ENCODE measurements around the gene PRR33. TPM values are rescaled to one million over a fixed set of nuclear protein-coding genes. Genes with fewer than 3 reads are reported as not detected.

PRR33 gene
- total and polyA plus RNA-seq, 5 experiments from 2014 or later, result 0.06 to 0.15 (median 0.08) TPM; not detected in 2

- no peak overlapping the region for H3K27ac Mint-ChIP-seq
These were observed 34.7 kb upstream of the PRR33 start for GRCh38 chr11:1926156-1927025.

DNA sequence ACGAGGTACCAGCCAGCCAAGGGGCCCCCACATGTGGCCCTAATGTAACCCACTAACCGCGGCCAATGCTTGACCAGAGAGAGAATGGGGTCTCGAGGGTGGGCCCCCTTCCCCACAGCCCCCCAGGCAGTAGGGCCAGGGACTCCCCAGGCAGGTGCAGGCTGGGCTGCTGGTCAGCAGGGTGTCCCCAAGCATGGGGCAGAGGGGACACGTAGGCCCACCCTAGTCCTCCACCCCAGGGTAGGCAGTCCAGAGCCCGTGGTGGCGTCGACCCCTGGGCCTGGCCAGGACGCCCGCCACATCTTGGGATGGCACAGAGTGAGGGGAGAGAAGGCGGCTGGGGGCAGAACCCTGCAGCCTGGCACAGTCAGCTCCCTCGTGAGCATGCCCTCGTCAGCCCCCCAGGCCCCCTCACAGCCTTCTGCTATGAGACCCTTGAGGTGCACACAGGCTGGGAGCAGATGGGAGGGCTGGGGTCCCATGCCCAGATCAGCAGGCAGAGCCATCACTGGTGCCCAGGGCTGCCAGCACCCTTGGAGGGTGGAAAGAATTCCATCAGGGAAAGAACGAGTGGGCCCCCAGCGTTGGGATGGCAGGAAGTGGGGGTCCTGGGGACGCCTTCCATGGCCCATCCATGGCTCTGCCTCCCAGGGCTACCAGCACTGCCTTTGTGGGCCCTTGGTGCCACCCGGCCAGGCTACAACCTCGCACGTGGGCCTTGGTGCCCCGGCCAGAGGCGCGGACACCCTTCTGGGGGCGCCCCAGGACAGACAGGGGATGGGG, 33.9 kb upstream of the PRR33 start:
- Mint-ChIP-seq H3K4me3 (no peak overlapping the region), H3K27me3 (peaks cover 0 to 12% (median 8%) of the 10 kb centered on the region in 5 donors), H3K9me3 (no peaks in the 10 kb centered on the region), H3K36me3 (no peaks in the 10 kb centered on the region), H3K27ac (no peak overlapping the region), H3K4me1 (peaks cover 5 to 34% (median 20%) of the 10 kb centered on the region in 4 donors)
- POLR2A ChIA-PET, result interaction anchor here (9.4 kb wide), 1 partner anchor 35 kb away, joined by 109 read pairs; the partner anchor contains the start of gene PRR33
- DNase-seq (peak in 1 of 10 donors; percentile 43), ATAC-seq (no peak)

More at GRCh38 chr11:1926156-1927025, 34.7 kb upstream of the PRR33 start:
- H3K27me3 Mint-ChIP-seq, result peaks cover 0 to 12% (median 8%) of the 10 kb centered on the region in 5 donors
- POLR2A ChIA-PET, result no interaction called here
- no peaks in the 10 kb centered on the region for H3K36me3 Mint-ChIP-seq
- DNase-seq, result peak in 1 of 10 donors; percentile 40
- H3K9me3 Mint-ChIP-seq, result no peaks in the 10 kb centered on the region
- no peak for ATAC-seq
- H3K4me1 Mint-ChIP-seq, result peaks cover 7 to 35% (median 20%) of the 10 kb centered on the region in 4 donors
- no peak overlapping the region for H3K4me3 Mint-ChIP-seq

DNA sequence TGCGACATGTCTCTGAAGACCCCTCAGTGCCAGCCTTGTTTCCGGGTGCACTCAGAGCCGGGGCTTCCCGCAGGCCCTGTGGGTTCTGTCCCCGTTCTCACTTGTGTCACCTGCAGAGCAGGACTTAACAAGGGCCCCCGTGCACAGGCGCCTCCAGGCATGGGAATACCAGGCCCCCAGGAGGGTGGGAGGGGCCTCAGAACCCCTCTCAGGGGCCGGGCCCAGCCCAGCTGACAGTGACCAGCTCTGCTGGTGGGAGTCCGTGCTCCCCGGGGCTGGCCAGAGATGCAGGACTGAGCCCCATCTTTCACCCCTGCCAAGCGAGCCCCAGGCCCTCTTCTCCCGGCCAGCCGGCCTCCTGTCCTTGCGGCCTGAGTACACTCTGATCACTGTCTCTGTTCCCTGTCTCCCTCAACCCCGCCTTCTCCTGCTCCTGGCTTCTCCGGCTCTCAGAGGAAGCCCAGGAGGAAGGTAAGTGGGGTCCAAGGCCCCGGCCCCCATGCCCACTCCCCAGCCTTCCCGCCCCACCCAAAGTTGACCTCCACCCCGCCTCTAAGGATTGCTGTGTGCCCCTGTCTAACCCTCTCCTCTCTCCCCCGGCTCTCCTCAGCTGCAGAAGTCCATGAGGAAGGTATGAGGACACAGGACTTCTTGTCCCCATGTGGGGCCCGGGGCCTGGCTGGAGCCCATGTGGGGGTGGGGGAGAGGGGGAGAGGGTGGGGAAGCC, 33.1 kb upstream of the PRR33 start:
- Mint-ChIP-seq H3K36me3 (no peaks in the 10 kb centered on the region), H3K4me1 (peaks cover 3 to 27% (median 16%) of the 10 kb centered on the region in 4 donors), H3K27me3 (peaks cover 0 to 12% (median 8%) of the 10 kb centered on the region in 5 donors), H3K27ac (no peak overlapping the region), H3K9me3 (no peaks in the 10 kb centered on the region), H3K4me3 (no peak overlapping the region)
- ATAC-seq (no peak), DNase-seq (peak in 1 of 10 donors; percentile 60)
- POLR2A ChIA-PET, result interaction anchor here (9.4 kb wide), 1 partner anchor 34 kb away, joined by 109 read pairs; the partner anchor contains the start of gene PRR33

GRCh38 chr11:1924181-1924580, 32.5 kb upstream of the PRR33 start:
- DNase-seq (peak in 1 of 10 donors; percentile 50), ATAC-seq (no peak)
- Mint-ChIP-seq H3K36me3 (no peaks in the 10 kb centered on the region), H3K27ac (peak overlapping the region in 3 of 10 donors; percentile 7 to 79 (median 58)), H3K9me3 (no peaks in the 10 kb centered on the region), H3K4me3 (no peak overlapping the region), H3K4me1 (peaks cover 3 to 22% (median 16%) of the 10 kb centered on the region in 4 donors), H3K27me3 (peaks cover 0 to 12% (median 8%) of the 10 kb centered on the region in 5 donors)
- POLR2A ChIA-PET, result interaction anchor here (9.4 kb wide), 1 partner anchor 34 kb away, joined by 109 read pairs; the partner anchor contains the start of gene PRR33

- no peak overlapping the region for H3K4me3 Mint-ChIP-seq
- H3K9me3 Mint-ChIP-seq, result no peaks in the 10 kb centered on the region
- POLR2A ChIA-PET, result interaction anchor here (0.7 to 9.4 kb wide), 3 partner anchors 12 to 33 kb away, joined by 3 to 109 read pairs (median 3); partner anchors contain the start of gene PRR33
- ATAC-seq (no peak), DNase-seq (peak in 1 of 10 donors; percentile 51)
- peak overlapping the region in 2 of 10 donors; percentile 80 to 87 for H3K27ac Mint-ChIP-seq
- H3K27me3 Mint-ChIP-seq, result peaks cover 0 to 12% (median 8%) of the 10 kb centered on the region in 5 donors
- peaks cover 3 to 22% (median 16%) of the 10 kb centered on the region in 4 donors for H3K4me1 Mint-ChIP-seq
- H3K36me3 Mint-ChIP-seq, result no peaks in the 10 kb centered on the region
These were observed 31.7 kb upstream of the PRR33 start for GRCh38 chr11:1923201-1923956.

GRCh38 chr11:1922481-1923081, 30.9 kb upstream of the PRR33 start:
- Mint-ChIP-seq H3K27me3 (peaks cover 0 to 12% (median 8%) of the 10 kb centered on the region in 5 donors), H3K27ac (peak overlapping the region in 3 of 10 donors; percentile 31 to 87 (median 46)), H3K36me3 (no peaks in the 10 kb centered on the region), H3K4me3 (peak overlapping the region in 1 of 10 donors; percentile 26), H3K4me1 (peaks cover 3 to 27% (median 16%) of the 10 kb centered on the region in 4 donors), H3K9me3 (no peaks in the 10 kb centered on the region)
- no peak for ATAC-seq
- POLR2A ChIA-PET, result interaction anchor here (0.6 to 9.4 kb wide), 5 partner anchors 9 to 160 kb away, joined by 3 to 109 read pairs (median 3); partner anchors contain the start of gene PRR33
- DNase-seq, result peak in 1 of 10 donors; percentile 40

DNA sequence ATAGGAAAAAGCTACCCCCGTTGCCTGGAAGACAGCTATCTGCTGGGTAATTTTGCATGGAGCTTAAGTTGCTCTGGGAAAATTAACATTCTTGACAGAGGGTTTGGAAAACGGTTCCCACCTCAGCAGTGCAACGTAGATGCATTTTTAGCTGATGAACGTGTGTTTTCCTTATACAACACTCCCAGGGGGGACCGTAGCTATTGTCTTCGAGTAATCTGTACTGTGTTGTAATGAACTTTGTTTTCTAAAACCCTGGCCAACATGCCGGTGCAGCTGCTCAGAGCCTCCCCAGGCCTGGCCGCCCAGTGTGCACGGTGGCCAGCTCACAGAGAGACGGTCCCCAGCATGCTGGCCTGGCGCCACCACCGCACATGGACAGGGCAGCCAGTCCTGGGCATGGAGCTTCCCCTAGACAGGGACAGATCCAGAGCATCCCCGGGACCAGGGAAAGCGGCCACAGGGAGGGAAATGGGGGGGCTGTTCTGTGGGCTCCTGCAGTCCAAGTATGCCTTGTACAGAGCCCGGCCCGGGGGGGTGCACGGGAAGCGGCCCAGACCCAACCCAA, 30.0 kb upstream of the PRR33 start:
- POLR2A ChIA-PET, result interaction anchor here (0.7 to 9.4 kb wide), 7 partner anchors 31 to 1071 kb away, joined by 3 to 109 read pairs (median 3); partner anchors contain the start of genes NAP1L4 and PRR33

GRCh38 chr11:1920909-1921573, 29.3 kb upstream of the PRR33 start:
- Mint-ChIP-seq H3K9me3 (no peaks in the 10 kb centered on the region), H3K36me3 (no peaks in the 10 kb centered on the region), H3K27me3 (peaks cover 0 to 7% (median 5%) of the 10 kb centered on the region in 5 donors), H3K4me3 (no peak overlapping the region), H3K4me1 (peaks cover 5 to 38% (median 20%) of the 10 kb centered on the region in 4 donors), H3K27ac (no peak overlapping the region)
- no peak for DNase-seq
- peak in 1 of 2 donors; percentile 33 for ATAC-seq
- POLR2A ChIA-PET, result interaction anchor here (0.7 to 9.4 kb wide), 5 partner anchors 31 to 1071 kb away, joined by 3 to 109 read pairs (median 3); partner anchors contain the start of genes NAP1L4 and PRR33

More for the DNA sequence above, 30.0 kb upstream of the PRR33 start:
- Mint-ChIP-seq H3K4me1 (peaks cover 3 to 35% (median 19%) of the 10 kb centered on the region in 4 donors), H3K27me3 (peaks cover 0 to 11% (median 7%) of the 10 kb centered on the region in 5 donors), H3K27ac (peak overlapping the region in 3 of 10 donors; percentile 13 to 57 (median 38)), H3K36me3 (no peaks in the 10 kb centered on the region), H3K4me3 (no peak overlapping the region), H3K9me3 (no peaks in the 10 kb centered on the region)
- DNase-seq, result no peak
- no peak for ATAC-seq

- H3K27me3 Mint-ChIP-seq, result peaks cover 0 to 7% (median 5%) of the 10 kb centered on the region in 5 donors
- ATAC-seq, result no peak
These were observed 28.6 kb upstream of the PRR33 start for GRCh38 chr11:1920128-1920908.

More at GRCh38 chr11:1920128-1920908, 28.6 kb upstream of the PRR33 start:
- no peak overlapping the region for H3K4me3 Mint-ChIP-seq
- H3K4me1 Mint-ChIP-seq, result peaks cover 9 to 43% (median 25%) of the 10 kb centered on the region in 4 donors
- H3K9me3 Mint-ChIP-seq, result no peaks in the 10 kb centered on the region
- no peak for DNase-seq
- H3K27ac Mint-ChIP-seq, result peak overlapping the region in 1 of 10 donors; percentile 67
- POLR2A ChIA-PET, result interaction anchor here (1.2 to 9.4 kb wide), 2 partner anchors 30 to 81 kb away, joined by 3 to 109 read pairs; partner anchors contain the start of gene PRR33
- H3K36me3 Mint-ChIP-seq, result no peaks in the 10 kb centered on the region
